GM12872 (cell line): ENCODE results near the gene ACTR2.

Experiments
- CTCF ChIP-seq: IDR thresholded peaks from 3 replicates; pipeline ENCODE4 v1.5.1; 2011; ENCODE audit warnings: low read depth, mild to moderate bottlenecking, low read length, moderate library complexity; ENCODE audit not compliant: insufficient read depth

Gene ACTR2

GRCh38 chr2:65276609-65277008 is 49.0 kb downstream of the ACTR2 start:
- TF ChIP-seq CTCF, result no peak

GRCh38 chr2:65277118-65277517 is 49.5 kb downstream of the ACTR2 start:
- TF ChIP-seq CTCF, result no peak

GRCh38 chr2:65277791-65278483 is 50.3 kb downstream of the ACTR2 start:
- peak; percentile 2; the same call in 1 of the 3 replicates for TF ChIP-seq CTCF

GRCh38 chr2:65278531-65278981 is 50.9 kb downstream of the ACTR2 start:
- TF ChIP-seq CTCF, result no peak

GRCh38 chr2:65279756-65280155 is 52.1 kb downstream of the ACTR2 start:
- TF ChIP-seq CTCF, result no peak

- TF ChIP-seq CTCF, result no peak
These were observed 54.2 kb downstream of the ACTR2 start for GRCh38 chr2:65281627-65282351.

- TF ChIP-seq CTCF, result no peak
These were observed 54.9 kb downstream of the ACTR2 start for GRCh38 chr2:65282477-65283053.
